GM18505 (cell line): ENCODE data around the gene ERF.

Source experiments
- ATAC-seq: cut with Tn5 transposase; IDR thresholded peaks from one replicate; pipeline ENCODE4 v1.9.1; 2021; ENCODE audit not compliant: unreplicated experiment
- POLR2A ChIP-seq: IDR thresholded peaks from 4 replicates; pipeline ENCODE4 v1.6.1; 2011; ENCODE audit warnings: borderline replicate concordance; ENCODE audit not compliant: insufficient read depth, insufficient read length; ENCODE audit errors: extremely low read depth

The ERF gene

GRCh38 chr19:42291435-42291810 lies 36.5 kb upstream of the ERF start:
- no peak for TF ChIP-seq POLR2A
- no peak for ATAC-seq

GRCh38 chr19:42290523-42291434 lies 35.9 kb upstream of the ERF start:
- TF ChIP-seq POLR2A: no peak
- ATAC-seq: no peak

- ATAC-seq: no peak
- TF ChIP-seq POLR2A: no peak
These were observed 35.2 kb upstream of the ERF start for GRCh38 chr19:42290136-42290522.

GRCh38 chr19:42289556-42290041 lies 34.7 kb upstream of the ERF start:
- no peak for TF ChIP-seq POLR2A
- no peak for ATAC-seq

DNA sequence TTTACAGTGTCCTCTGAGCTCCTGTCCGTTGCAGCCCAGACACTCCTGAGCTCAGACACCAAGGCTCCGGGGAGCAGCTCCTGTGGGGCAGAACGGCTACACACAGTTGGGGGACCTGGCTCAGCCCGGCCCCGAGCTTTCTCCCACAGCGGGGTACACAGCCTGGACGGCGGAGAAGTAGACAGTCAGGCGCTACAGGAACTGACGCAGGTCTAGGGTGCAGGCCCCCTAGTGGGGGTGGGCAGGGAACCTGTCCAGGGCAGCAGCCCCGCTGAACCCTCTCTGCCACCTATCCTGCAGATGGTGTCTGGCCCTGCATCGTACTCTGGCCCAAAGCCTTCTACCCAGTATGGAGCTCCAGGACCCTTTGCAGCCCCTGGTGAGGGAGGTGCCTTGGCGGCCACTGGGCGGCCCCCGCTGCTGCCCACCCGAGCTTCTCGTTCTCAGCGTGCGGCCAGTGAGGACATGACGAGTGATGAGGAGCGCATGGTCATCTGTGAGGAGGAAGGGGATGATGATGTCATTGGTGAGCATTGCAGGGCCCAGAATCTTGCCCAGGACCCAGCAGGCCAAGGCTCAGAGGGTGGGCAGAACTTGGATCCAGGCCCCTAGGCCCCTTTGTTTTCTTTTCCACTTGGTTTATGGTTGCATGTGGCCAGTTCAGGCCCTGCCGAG lies 34.1 kb upstream of the ERF start:
- TF ChIP-seq POLR2A: no peak
- no peak for ATAC-seq

DNA sequence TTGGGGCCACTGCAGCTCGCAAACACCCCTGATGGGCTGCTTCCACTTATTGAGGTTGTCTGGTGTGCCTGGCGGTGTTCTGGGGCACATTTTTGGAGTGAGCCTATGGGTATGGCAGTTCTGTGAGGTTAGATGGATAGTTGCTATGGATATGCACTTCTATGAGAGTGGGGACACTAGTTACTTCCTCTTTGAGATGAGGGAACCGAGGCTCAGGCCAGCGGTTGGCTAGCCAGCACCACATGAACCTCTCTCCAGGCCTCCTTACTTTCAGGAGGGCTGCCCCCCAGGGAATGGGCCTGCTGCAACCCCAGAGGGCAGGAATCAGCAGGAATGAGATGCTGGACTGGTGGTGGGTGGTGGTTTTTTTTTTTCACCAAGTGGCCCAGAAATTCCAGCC lies 33.5 kb upstream of the ERF start:
- no peak for ATAC-seq
- no peak for TF ChIP-seq POLR2A

- no peak for ATAC-seq
- TF ChIP-seq POLR2A: no peak
These were observed 32.8 kb upstream of the ERF start for GRCh38 chr19:42287827-42288107.

GRCh38 chr19:42287017-42287826 lies 32.3 kb upstream of the ERF start:
- no peak for ATAC-seq
- no peak for TF ChIP-seq POLR2A

DNA sequence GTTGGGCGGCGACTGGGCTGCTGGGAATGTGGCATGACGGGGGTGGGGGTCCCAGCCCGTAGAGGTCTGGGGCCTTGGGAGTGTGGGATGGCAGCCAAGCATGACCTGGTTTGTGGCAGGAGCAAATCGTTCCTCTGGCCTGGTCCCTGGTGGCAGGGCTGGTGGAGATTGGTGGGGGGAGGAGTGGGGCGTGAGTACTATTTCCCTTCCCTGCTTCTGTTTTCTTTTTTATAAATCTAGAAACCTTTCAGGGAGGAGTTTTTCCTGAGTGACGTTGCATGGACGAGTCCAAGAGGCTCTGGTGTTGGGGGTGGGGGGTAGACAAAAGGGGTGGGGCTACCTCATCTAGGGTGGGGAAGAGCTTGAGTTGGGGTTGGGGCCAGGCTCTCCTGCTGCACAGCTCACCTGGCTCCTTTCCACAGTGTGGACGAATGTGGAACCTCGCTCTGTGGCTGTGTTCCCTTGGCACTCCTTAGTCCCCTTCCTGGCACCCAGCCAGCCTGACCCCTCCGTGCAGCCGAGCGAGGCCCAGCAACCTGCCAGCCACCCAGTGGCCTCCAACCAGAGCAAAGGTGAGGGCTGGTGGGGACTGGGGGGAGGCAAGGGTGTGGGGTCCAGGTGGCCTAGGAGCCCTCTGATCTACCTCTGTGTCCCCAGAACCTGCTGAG lies 31.6 kb upstream of the ERF start:
- no peak for ATAC-seq
- no peak for TF ChIP-seq POLR2A

GRCh38 chr19:42285988-42286348 lies 31.0 kb upstream of the ERF start:
- no peak for ATAC-seq

GRCh38 chr19:42285541-42285941 lies 30.6 kb upstream of the ERF start:
- TF ChIP-seq POLR2A: peak; percentile 28
- no peak for ATAC-seq

More at GRCh38 chr19:42285988-42286348, 31.0 kb upstream of the ERF start:
- TF ChIP-seq POLR2A: no peak

DNA sequence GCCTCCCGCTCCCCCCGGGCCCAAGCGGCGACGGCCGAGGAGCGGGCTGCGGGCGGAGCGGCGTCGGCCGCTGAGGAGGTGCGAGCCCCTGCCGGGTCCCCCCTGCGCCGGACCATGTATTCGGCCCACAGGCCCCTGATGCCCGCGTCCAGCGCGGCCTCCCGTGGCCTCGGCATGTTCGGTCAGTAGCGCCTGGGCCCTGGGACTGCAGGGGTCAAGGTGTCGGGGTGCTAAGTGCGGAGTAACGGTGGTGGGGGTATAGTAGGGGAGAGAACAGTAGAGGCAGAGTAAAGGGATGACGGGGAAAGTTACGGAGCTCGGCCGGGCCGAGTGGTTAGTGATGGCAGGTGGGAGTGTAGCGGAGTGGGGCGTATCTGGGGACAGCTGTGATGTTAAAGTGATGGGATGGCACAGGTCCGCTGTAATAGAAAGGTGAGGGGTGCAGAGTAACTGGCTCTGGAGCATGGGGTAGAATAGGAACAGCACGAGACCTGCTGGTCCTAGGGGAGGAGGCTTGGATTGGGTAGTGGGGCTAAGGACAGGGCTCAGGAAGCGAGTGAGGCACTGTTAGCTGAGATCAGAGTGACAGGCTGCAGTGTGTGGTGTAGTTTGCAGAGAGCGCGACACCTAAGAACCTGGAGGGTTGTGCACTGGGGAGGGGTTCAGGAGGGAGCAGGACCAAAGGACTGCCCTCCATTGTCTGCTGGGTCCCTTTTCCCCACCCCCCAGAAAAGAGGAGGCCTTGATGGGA lies 29.8 kb upstream of the ERF start:
- no peak for ATAC-seq
- TF ChIP-seq POLR2A: no peak

DNA sequence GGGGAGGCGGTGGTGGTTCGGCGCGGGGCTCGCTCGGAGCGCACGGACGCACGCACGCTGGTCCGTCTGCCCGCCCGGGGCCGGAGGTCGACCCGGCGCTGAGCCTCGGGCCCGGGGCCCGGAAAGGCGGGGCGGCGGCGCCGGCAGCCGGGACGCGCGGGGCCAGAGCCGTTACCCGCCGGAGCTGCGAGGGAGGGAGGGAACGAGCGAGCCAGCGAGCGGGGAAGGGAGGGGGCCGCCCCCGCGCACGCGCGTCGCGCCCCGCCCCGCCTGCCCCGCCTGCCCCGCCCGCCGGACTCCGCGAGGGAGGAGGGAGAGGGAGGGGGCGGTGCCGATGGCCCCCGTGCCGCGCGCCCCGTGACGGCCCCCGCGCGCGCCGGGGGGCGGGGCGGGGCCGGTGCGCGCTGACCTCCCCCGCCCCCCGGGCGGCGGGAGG lies 29.2 kb upstream of the ERF start:
- TF ChIP-seq POLR2A: peak; percentile 14
- ATAC-seq: peak; percentile 45
